LNCAP (cell line): ENCODE measurements around the gene HSPG2.

Experiments used
- TF ChIP-seq, protein P1 (sequence below): fragments of 450-650 bp; IDR thresholded peaks from 2 replicates; pipeline ENCODE4 v1.5.1; 2017; ENCODE audit warnings: mild to moderate bottlenecking

The HSPG2 gene

DNA sequence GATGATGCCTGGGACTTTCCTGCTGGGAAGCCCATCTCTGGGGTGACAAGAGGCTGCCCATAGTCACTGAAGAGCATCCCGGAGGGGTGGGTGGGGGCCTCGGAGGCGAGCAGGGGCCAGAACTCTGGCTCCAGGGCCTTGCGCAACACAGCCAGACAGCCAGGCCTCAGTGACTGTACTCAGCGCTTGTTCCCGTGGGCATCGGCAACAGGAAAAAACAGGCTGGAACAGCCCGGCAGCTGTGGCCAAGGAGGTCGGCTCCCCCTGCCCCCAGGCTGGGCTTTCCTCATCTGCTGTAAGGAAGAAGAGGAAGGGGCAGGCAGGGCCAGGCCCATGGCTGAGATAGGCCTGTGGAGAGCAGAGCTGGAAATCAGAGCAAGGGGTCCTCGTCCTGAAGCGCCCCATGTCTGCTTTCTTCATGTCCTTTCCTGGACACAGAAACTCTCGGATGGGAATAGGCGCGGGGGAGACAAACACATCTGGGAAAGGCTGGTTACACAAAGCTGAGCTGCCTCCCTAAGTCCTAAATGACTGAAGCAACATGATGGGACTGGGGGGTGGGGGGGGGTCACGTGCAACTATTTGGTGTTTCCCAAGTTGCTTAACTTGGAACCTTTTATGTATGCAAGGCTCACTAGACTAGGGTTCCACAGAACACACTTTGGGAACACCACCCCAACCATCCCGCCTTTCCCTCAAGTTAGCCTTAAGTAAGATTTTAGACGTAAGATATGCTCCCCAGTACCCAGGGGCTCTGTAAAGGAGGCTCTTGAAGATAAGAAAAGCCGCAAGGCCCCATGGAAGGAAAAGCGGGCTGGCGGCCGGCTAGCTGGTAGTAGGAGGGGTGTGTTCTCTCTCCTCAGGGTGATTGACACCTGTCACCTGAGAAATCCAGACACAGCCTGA is 30.7 kb downstream of the HSPG2 start:
- TF ChIP-seq, protein P1, sequence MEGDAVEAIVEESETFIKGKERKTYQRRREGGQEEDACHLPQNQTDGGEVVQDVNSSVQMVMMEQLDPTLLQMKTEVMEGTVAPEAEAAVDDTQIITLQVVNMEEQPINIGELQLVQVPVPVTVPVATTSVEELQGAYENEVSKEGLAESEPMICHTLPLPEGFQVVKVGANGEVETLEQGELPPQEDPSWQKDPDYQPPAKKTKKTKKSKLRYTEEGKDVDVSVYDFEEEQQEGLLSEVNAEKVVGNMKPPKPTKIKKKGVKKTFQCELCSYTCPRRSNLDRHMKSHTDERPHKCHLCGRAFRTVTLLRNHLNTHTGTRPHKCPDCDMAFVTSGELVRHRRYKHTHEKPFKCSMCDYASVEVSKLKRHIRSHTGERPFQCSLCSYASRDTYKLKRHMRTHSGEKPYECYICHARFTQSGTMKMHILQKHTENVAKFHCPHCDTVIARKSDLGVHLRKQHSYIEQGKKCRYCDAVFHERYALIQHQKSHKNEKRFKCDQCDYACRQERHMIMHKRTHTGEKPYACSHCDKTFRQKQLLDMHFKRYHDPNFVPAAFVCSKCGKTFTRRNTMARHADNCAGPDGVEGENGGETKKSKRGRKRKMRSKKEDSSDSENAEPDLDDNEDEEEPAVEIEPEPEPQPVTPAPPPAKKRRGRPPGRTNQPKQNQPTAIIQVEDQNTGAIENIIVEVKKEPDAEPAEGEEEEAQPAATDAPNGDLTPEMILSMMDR, result no peak

DNA sequence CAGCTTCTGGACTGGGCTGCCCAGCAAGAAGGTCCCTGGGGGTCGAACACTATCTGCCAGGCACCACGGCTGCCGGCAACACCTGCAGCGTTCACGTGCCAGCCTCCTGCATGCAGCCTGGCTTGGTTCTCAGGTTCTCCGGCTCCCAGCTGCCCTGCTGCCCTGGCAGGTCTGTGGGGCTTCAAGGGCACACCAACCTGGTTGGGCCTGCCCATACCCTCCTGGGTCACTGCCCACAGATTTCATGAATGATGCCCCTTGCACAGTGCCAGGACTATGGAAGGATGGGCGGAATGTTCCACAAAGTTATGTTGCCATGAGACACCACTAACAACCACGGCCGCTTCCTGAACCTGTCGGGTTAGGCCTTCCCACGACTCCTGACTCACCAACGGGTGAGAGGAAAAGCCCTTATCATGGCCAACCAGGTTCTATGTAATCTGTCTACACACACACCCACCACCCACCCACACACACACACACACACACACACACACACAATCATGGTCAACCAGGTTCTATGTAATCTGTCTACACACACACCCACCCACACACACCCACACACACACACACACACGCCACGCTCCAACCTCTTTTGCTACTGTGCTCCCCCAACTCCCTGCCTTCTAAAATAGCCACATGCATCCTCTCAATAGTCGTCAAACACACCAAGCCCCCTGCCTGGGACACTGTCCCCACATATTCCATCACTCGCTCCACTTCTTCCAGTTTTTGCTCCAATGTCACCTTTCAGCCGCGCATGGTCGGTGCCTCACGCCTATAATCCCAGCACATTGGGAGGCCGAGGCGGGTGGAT is 32.2 kb downstream of the HSPG2 start:
- TF ChIP-seq, protein P1, result no peak

DNA sequence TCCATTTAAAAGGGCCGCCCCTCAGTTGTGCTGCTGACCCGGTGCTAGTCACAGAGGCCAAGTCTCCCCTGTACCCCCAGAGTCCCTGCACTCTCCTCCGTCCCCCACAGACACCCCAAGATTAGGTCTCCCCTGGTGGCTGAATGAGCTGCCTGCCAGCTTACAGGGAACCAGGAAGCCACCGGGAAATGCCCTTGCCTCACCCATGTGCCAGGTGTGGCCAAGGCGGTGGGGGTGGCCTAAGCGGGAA is 32.7 kb downstream of the HSPG2 start:
- TF ChIP-seq, protein P1, result no peak

DNA sequence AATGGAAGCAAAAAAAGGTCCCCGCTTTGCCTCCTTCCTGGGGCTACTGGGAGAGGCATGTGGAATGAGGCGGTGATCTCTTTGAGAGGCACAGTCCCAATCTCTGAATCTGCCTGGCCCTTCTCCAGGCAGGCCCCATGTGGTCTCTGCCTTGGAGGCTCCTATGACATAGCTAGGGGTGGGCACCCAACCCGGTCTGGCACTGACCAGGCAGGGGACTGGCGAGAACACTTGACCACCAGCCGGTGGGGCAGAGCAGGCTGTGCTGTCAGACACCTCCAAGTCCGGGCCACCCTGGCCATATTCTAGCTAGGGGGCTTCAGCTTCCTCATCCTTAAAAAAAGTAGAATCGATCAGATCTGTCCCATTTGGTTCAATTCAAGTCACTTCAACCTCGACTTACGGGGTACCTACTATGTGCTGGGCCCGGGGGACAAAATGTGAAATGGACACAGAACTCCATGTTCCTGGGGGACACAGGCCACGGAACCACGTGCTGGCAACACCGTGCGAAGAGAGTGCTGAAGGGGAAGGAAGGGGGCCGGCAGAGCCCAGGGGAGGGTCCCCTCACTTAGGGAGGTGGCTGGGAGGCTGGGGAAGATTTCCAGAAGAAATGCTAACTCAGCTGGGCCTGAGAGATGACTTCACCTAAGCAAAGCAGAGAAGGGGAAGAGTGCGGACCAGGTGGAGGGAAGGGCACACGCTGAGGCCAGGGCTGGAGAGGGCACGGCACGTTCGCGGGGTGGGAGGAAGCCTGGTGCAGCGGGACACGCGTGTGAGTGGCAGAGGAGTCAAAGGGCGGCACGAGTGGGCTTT is 33.3 kb downstream of the HSPG2 start:
- TF ChIP-seq, protein P1, result no peak

DNA sequence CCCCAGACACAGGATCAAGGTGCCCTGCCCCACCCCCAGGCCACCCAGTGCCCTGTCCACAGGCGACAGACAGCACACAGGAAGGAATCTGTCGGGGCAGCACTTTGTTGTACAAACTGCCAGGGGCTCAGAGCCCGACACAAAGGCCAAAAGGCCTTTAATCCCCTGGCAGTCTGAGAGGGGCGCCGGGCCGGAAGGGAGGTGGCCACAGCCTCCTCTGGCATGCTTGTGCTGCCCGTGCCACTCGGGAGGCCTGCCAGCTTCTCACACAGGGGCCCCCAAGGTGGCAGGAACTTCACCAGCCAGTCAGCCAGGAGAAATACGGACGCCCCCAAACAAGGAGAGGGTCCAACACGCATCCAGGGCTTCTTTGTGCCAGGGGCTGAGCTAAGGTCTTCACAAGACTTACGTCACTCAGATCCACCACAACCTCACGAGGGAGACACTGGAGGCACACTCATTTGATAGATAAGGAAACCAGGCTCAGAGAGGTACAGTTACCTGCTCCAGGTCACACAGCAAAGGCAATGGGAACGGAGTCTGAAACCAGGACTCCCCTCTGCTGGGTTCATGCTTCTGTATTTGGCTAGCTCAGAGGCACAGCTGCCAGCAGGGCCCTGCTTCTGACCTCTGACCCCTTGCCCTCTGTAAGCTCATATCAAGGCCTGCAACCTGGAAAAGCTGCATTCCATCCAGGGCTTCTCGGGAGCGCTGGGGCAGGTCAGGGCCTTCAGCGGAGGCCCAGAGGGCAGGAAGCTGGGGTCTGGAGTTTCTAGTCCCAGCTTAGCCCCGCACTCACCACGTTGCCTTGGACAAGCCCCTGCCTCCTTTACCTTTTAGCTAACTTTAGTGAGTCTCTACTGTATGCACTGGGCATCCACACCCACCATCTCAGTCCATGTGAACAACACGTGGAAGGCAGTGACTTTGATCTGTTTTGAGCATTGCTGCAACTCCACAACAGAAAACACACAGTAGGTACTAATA is 34.8 kb downstream of the HSPG2 start:
- TF ChIP-seq, protein P1, result no peak

DNA sequence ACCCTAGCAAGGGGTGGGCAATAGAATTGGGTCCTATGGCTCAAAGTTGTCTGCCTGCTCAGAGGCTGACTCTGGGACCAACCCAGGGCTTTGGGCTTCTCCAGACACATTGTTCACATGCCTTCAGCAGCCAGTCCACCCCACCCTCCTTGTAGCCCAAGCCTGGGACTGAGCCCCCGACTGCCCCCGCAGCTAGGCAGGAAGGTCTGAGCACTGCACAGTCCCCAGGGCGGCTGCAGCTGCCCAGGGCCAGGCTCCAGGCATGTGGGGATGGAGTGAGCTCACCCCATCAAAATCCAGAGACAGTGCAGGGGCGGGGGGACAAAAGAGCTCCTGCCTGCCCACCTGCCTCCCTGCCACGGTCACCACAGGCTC is 35.6 kb downstream of the HSPG2 start:
- TF ChIP-seq, protein P1, result no peak
